Islet of Langerhans (tissue), 1 donor: ENCODE measurements around the gene LIG1.

ENCODE experiments used
- FAIRE-seq: peaks from one replicate; lab custom pipeline; 2011; peaks lifted over from hg19 to GRCh38; lab: Jason Lieb, UNC

Gene LIG1

GRCh38 chr19:48181505-48181904 is 11.4 kb upstream of the LIG1 start:
- no peak for FAIRE-seq

- no peak for FAIRE-seq
These were observed 6.1 kb upstream of the LIG1 start for GRCh38 chr19:48176226-48176625.

- no peak for FAIRE-seq
These were observed 5.4 kb upstream of the LIG1 start for GRCh38 chr19:48175578-48175977.

GRCh38 chr19:48174445-48175030 is 4.4 kb upstream of the LIG1 start:
- no peak for FAIRE-seq

GRCh38 chr19:48171710-48172109 is 1.6 kb upstream of the LIG1 start:
- FAIRE-seq = no peak

- FAIRE-seq = no peak
These were observed 738 bp upstream of the LIG1 start for GRCh38 chr19:48170817-48171347.

GRCh38 chr19:48169578-48169938 is 586 bp downstream of the LIG1 start:
- FAIRE-seq = no peak

GRCh38 chr19:48168689-48169088 is 1.5 kb downstream of the LIG1 start:
- FAIRE-seq = no peak

- FAIRE-seq = no peak
These were observed 11.8 kb downstream of the LIG1 start for GRCh38 chr19:48158210-48158790.

- no peak for FAIRE-seq
These were observed 16.1 kb downstream of the LIG1 start for GRCh38 chr19:48154003-48154402.

GRCh38 chr19:48152551-48152950 is 17.6 kb downstream of the LIG1 start:
- FAIRE-seq = peak; percentile 90

GRCh38 chr19:48149430-48149829 is 20.7 kb downstream of the LIG1 start:
- no peak for FAIRE-seq

GRCh38 chr19:48148576-48148975 is 21.6 kb downstream of the LIG1 start:
- no peak for FAIRE-seq

- FAIRE-seq = no peak
These were observed 22.5 kb downstream of the LIG1 start for GRCh38 chr19:48147597-48148175.

- no peak for FAIRE-seq
These were observed 31.1 kb downstream of the LIG1 start for GRCh38 chr19:48139053-48139452.

- no peak for FAIRE-seq
These were observed 32.7 kb downstream of the LIG1 start for GRCh38 chr19:48137411-48137810.

GRCh38 chr19:48136547-48136946 is 33.6 kb downstream of the LIG1 start:
- no peak for FAIRE-seq

- FAIRE-seq = no peak
These were observed 34.7 kb downstream of the LIG1 start for GRCh38 chr19:48135411-48135810.

- FAIRE-seq = no peak
These were observed 37.0 kb downstream of the LIG1 start for GRCh38 chr19:48133094-48133493.

GRCh38 chr19:48127561-48127960 is 42.6 kb downstream of the LIG1 start:
- no peak for FAIRE-seq

- no peak for FAIRE-seq
These were observed 46.1 kb downstream of the LIG1 start for GRCh38 chr19:48123907-48124651.

- no peak for FAIRE-seq
These were observed 47.7 kb downstream of the LIG1 start for GRCh38 chr19:48122421-48122820.

GRCh38 chr19:48121909-48122371 is 48.2 kb downstream of the LIG1 start:
- FAIRE-seq = no peak
